Chondrocyte (in vitro differentiated cells): ENCODE results near the gene SDHD. TPM values are rescaled to one million over a fixed set of nuclear protein-coding genes. Genes with fewer than 3 reads are reported as not detected.
"Not testable (repeated sequence)": the region's sequence is repeated elsewhere in the genome, so short reads cannot be mapped to it uniquely, and the experiment has no call there.

Experiments
- DNase-seq: peaks from one replicate; pipeline ENCODE4 v3.0.0; 2021; ENCODE audit warnings: mixed read lengths, low spot score
- H3K27ac Mint-ChIP-seq: one replicate; pipeline ENCODE4 v1.8.0; 2021; ENCODE audit warnings: mild to moderate bottlenecking, moderate library complexity, mixed read lengths; ENCODE audit not compliant: unreplicated experiment
- H3K27me3 Mint-ChIP-seq: 2 replicates; pipeline ENCODE4 v1.8.0; 2021; ENCODE audit warnings: low read depth, mixed read lengths
- H3K36me3 Mint-ChIP-seq: 2 replicates; pipeline ENCODE4 v1.8.0; 2021; ENCODE audit warnings: low read depth, mixed read lengths
- H3K4me1 Mint-ChIP-seq: 2 replicates; pipeline ENCODE4 v1.8.0; 2021; ENCODE audit warnings: low read depth, mild to moderate bottlenecking, mixed read lengths
- H3K4me3 Mint-ChIP-seq: one replicate; pipeline ENCODE4 v1.8.0; 2021; ENCODE audit warnings: mild to moderate bottlenecking, moderate library complexity, mixed read lengths; ENCODE audit not compliant: unreplicated experiment
- H3K9me3 Mint-ChIP-seq: 2 replicates; pipeline ENCODE4 v1.8.0; 2021; ENCODE audit warnings: low read depth, mixed read lengths
- total RNA-seq: library from RNA; stranded (reverse); gene quantifications from 3 replicates; pipeline ENCODE4 v1.2.1, GENCODE V29; 2021
- TF ChIP-seq, protein P1 (sequence below): fragments of 200-600 bp; sonication (generic); IDR thresholded peaks from 2 replicates; pipeline ENCODE4 v1.5.0; 2021; ENCODE audit warnings: antibody characterized with exemption, mild to moderate bottlenecking, moderate library complexity

The SDHD gene
- total RNA-seq, 1 donor from 2014 or later, result 52.0 TPM

DNA sequence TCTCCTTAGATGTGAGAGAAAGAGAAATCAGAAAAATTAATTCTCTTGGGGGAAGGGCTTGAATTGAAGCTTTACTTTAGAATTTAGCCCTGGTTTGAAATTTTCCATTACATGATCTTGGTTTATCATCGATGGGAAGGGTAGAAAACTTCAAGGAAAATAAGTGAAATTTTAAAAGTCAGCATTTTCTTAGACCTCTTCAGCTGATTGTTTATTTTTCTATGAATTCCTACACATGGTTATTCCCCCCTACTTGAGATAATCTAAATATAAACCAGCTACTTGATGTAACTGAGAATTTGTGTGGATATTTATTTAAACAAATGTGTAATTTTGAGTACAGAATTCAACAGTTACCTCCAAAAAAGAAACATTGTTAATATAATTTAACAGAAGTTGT, 23.8 kb upstream of the SDHD start:
- TF ChIP-seq, protein P1, sequence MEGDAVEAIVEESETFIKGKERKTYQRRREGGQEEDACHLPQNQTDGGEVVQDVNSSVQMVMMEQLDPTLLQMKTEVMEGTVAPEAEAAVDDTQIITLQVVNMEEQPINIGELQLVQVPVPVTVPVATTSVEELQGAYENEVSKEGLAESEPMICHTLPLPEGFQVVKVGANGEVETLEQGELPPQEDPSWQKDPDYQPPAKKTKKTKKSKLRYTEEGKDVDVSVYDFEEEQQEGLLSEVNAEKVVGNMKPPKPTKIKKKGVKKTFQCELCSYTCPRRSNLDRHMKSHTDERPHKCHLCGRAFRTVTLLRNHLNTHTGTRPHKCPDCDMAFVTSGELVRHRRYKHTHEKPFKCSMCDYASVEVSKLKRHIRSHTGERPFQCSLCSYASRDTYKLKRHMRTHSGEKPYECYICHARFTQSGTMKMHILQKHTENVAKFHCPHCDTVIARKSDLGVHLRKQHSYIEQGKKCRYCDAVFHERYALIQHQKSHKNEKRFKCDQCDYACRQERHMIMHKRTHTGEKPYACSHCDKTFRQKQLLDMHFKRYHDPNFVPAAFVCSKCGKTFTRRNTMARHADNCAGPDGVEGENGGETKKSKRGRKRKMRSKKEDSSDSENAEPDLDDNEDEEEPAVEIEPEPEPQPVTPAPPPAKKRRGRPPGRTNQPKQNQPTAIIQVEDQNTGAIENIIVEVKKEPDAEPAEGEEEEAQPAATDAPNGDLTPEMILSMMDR, result no peak
- H3K9me3 Mint-ChIP-seq, result no peaks in the 10 kb centered on the region
- no peaks in the 10 kb centered on the region for H3K27me3 Mint-ChIP-seq
- DNase-seq, result no peak
- peaks cover 7% of the 10 kb centered on the region for H3K4me1 Mint-ChIP-seq
- H3K27ac Mint-ChIP-seq, result no peak overlapping the region
- no peak overlapping the region for H3K4me3 Mint-ChIP-seq
- peaks cover 7% of the 10 kb centered on the region for H3K36me3 Mint-ChIP-seq

DNA sequence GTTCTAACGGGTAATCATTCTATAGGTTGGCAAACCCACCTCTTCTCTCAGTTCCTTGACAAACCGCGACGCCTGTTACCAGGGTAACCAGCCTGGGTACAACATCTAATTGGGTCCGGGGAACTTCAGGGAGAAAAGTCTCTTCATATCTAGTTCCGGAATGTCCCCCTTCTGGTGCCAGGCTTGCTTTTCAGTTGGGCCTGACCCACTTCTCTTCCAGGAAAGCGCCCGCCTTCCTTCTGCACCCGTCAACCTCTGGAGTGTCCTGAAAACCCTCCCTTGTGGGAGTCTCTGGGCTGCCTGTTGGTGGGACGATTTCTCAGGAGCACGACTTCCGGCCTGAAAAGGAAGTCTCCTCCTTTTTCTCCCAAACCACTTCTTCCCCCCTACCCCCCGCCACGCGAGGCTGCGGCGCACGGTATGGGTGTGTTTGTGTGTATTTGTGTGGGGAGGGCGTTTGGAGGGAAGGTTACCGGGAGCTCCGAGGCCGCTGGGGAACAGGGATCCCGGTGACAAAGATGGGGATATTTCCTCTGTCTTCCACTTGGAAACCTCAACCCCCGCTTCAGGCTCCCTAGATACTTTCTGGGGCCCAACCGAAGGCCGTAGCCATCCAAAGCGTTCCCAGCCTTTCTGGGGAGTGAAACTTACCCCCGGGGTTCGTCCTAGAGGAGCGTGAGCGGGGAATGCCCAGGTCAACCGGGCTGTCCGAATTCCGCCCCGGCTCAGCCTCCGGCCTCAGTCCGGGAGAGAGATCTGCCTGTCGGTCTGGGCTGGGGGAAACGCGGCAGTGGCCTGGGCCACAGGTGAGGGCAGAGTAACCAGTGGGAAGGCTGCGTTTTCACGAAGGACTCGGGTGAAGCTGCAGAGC, 12.5 kb upstream of the SDHD start, which contains the start of the genes NKAPD1 and PIH1D2:
NKAPD1 (plus strand) TSS at position 359 of the 871 bp plus-strand sequence. CDS start 1,276 bp downstream, outside the sequence.
PIH1D2 (minus strand) TSS at position 77 of the 871 bp plus-strand sequence. CDS start 843 bp downstream, outside the sequence.
- H3K27ac Mint-ChIP-seq, result peak within 1 kb of the TSS; percentile 99
- no peaks in the 10 kb centered on the region for H3K9me3 Mint-ChIP-seq
- no peaks in the 10 kb centered on the region for H3K27me3 Mint-ChIP-seq
- peak within 1 kb of the TSS; percentile 90 for H3K4me3 Mint-ChIP-seq
- H3K4me1 Mint-ChIP-seq, result peaks cover 31% of the 10 kb centered on the region
- DNase-seq, result no peak
- TF ChIP-seq, protein P1, result peak; percentile 50
- H3K36me3 Mint-ChIP-seq, result peaks cover 12% of the 10 kb centered on the region

DNA sequence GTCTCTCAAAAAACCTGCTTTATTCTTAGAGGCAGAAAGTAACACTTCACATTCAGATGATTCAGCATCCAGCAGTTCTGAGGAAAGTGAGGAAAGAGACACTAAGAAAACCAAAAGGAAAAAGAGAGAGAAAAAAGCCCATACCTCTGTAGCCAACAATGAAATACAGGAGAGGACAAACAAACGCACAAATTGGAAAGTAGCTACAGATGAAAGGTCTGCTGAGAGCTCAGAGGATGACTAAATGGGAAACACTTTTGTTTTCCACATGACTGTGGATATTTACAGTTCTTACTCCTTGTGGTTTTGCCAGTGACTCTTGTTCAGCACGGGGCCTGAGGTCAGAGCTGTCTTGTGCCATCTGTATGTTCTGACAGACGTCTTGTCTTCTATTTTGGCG, 3.9 kb upstream of the SDHD start:
- H3K27me3 Mint-ChIP-seq, result no peaks in the 10 kb centered on the region
- peaks cover 24% of the 10 kb centered on the region for H3K36me3 Mint-ChIP-seq
- TF ChIP-seq, protein P1, result no peak
- peak overlapping the region; percentile 30 for H3K27ac Mint-ChIP-seq
- H3K9me3 Mint-ChIP-seq, result no peaks in the 10 kb centered on the region
- H3K4me1 Mint-ChIP-seq, result peaks cover 27% of the 10 kb centered on the region
- no peak for DNase-seq
- no peak overlapping the region for H3K4me3 Mint-ChIP-seq

DNA sequence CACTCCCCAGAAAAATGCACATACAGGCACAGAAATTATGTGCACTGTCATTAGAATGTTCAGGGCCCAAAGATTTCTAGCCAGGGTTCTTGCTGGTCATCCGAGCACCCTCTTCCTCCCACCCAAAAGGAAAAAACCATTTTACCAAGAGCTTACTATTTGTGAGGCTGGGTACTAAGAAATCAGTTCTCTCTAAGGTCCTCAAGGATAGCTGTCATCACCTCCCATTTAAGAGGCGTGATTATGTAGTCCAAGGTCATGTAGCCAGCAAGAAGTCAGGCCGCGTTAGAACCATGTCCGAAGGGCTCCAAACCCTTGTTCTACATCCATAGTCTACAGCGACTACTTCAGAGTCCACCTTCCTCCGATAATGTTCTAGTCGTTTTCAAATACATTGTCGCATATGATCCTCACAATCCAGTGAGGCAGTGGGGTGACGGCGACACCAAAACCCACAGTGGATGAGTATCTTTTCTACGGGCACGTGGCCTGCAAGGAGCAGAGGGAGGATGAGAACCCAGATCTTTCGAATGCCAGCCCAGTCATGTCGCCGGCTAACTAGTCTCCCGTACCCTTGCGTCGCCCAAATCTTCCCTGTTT, 751 bp upstream of the SDHD start:
- Mint-ChIP-seq H3K9me3 (no peaks in the 10 kb centered on the region), H3K4me3 (peak overlapping the region; percentile 100), H3K27ac (peak overlapping the region; percentile 98), H3K27me3 (no peaks in the 10 kb centered on the region), H3K4me1 (peaks cover 47% of the 10 kb centered on the region), H3K36me3 (peaks cover 31% of the 10 kb centered on the region)
- DNase-seq, result no peak
- TF ChIP-seq, protein P1, result no peak

DNA sequence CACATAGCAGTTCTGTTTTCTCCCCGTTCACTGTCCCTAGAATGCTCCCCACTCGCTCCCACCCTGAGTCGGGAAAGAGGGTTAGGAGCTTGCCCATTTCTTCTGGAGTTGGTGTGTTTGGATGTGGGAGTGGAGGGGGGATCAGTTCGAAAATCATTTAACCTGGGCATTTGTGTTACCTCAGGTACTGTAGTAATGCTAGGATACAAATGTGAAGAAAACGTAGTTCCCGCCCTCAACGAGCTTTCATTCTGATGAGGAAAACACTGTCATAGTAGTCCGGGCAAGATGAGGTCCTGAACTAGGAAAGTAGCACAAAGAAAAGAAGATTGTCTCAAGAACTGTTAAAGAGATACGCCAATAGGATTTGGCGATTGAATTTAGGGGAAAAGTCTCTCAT, 539 bp downstream of the SDHD start:
- Mint-ChIP-seq H3K4me1 (peaks cover 47% of the 10 kb centered on the region), H3K36me3 (peaks cover 41% of the 10 kb centered on the region), H3K27ac (peak overlapping the region; percentile 98), H3K9me3 (no peaks in the 10 kb centered on the region), H3K4me3 (peak overlapping the region; percentile 100), H3K27me3 (no peaks in the 10 kb centered on the region)
- TF ChIP-seq, protein P1, result no peak
- DNase-seq, result no peak

DNA sequence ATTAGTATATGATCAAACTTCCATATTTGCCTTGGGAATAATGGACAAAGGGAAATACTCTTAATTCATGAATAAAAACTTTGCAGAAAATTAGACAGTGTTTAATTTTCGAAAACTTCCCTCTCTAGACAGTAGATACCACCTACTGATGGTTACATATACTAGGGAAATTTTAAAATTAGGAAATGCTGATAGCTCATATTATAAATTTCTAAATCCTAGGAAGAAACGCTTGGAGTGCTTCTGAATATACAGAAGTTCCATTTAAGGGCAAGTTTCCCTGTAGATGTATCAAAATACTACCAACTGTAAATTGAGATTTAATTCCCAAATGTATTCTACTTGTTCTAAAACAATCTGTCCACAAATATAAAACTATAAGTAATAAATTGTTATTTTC, 8.6 kb downstream of the SDHD start:
- DNase-seq, H3K9me3 Mint-ChIP-seq, H3K4me3 Mint-ChIP-seq, H3K27ac Mint-ChIP-seq, H3K27me3 Mint-ChIP-seq: not testable (repeated sequence)
- Mint-ChIP-seq H3K36me3 (peaks cover 29% of the 10 kb centered on the region), H3K4me1 (peaks cover 27% of the 10 kb centered on the region)
